Hematopoietic multipotent progenitor cell treated with erythropoietin and hydrocortisone succinate and interleukin-3 and kit ligand, for 17 days (in vitro differentiated cells): ENCODE measurements around the gene RPL7A.
"Not testable (repeated sequence)": the region's sequence is repeated elsewhere in the genome, so short reads cannot be mapped to it uniquely, and the experiment has no call there.

Experiments
- DNase-seq: peaks from one replicate; pipeline ENCODE4 v3.0.0-alpha.2; 2015; ENCODE audit warnings: low spot score

The RPL7A gene

DNA sequence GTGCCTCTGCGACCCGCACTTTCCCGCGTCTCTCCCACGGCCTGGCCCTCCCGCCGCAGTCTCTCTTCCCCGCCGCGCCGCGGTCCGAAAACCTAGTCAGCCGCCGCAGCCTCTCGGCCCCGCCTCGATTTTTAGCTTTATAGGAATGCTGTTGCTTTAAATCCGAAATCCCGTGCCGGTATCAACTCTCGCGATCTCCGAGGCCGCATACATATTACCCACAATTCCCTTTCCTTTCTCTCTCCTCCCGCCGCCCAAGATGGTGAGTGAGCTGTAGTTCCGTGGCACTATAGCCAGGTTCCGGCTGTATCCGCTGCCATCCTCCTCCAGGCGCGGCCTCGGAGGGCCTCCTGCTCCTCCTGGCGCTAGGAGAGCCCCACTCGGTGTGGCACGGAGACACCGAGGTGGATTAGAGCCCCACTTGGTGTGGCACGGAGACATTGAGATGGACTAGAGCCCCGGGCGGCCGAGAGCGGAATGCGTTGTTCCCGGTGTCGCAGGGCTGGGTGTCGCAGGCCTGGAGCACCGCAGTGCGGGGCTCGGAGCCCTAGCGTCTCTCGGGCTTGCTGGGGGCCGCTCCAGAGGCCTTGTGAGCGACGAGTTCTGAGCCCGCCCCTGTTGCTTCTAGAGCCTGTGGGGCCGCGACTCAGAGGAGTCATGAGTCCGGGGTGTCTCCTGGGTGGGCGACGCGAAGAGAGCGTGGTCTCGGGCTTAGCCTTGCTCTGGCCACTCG, at the start of gene RPL7A, which contains the start of gene MED22:
Gene RPL7A, plus strand, starts transcription at position 234 of the 733 bp plus-strand sequence. Its CDS starts 26 bp downstream, at position 260.
Gene MED22, minus strand, starts transcription at position 147 of the 733 bp plus-strand sequence. CDS start 1,469 bp downstream, outside the sequence.
- DNase-seq = peak; percentile 97

- not testable (repeated sequence) for DNase-seq
These were observed 48.0 kb upstream of the RPL7A start for GRCh38 chr9:133299996-133300395.

DNA sequence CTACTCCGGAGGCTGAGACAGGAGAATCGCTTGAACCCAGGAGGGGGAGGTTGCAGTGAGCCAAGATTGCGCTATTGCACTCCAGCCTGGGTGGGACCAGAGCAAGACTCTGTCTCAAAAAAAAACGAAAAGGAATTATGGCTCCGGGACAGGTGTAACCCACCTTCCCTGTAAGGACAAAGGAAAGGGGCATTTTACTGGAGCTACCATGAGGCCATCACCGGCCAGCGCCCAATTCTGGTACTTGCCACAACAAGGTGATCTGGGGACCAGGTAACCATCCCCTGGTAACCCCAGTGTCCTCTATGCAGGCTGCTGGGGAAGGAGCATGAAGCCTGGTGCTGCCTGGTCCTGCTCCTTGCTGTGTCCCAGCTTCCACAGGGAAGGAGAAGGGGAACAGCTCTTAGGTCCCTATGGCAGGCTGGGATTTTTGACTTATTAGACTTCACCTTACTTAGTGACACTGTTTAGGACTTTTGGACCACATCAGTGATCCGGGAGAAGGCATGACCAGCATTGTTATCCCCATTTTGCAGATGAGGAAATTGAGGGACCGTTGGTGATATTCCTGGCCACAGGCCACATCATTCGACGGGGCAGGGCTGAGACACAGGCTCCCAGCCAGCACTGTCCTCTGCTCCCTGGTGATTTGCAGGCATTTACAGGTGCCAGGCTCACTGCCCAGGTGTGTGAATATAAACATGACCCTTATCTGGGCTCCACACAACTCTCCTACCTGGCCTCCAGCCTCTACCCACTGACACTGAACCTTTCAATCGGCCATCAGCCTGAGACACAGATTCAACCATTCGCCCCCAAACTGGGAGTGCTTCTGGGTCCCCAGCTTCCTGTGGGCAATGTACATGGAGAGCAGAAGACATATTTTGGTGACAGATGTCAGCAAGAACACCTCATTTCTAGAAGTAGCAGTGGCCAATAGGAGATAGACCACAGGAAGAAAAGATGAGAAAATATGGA, 46.5 kb upstream of the RPL7A start:
- no peak for DNase-seq

- no peak for DNase-seq
These were observed 44.5 kb upstream of the RPL7A start for GRCh38 chr9:133303266-133304157.

DNA sequence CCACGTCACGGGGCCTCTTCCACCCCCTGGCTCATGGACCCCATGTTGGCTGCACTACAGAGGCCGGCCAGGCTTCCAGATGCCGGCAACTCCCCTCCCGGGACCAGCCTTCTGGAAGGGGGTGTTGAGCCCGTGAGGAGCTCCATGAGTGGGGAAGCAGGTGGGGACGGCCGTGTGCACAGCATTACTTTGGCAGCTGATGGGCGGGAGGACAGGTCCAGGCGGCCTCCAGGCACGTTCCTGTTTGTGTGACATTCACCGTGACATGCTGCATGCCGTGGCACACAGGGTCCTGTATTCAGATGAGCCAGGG, 43.9 kb upstream of the RPL7A start:
- DNase-seq = no peak

GRCh38 chr9:133304477-133305377, 43.3 kb upstream of the RPL7A start:
- no peak for DNase-seq

GRCh38 chr9:133305731-133306130, 42.3 kb upstream of the RPL7A start:
- no peak for DNase-seq

DNA sequence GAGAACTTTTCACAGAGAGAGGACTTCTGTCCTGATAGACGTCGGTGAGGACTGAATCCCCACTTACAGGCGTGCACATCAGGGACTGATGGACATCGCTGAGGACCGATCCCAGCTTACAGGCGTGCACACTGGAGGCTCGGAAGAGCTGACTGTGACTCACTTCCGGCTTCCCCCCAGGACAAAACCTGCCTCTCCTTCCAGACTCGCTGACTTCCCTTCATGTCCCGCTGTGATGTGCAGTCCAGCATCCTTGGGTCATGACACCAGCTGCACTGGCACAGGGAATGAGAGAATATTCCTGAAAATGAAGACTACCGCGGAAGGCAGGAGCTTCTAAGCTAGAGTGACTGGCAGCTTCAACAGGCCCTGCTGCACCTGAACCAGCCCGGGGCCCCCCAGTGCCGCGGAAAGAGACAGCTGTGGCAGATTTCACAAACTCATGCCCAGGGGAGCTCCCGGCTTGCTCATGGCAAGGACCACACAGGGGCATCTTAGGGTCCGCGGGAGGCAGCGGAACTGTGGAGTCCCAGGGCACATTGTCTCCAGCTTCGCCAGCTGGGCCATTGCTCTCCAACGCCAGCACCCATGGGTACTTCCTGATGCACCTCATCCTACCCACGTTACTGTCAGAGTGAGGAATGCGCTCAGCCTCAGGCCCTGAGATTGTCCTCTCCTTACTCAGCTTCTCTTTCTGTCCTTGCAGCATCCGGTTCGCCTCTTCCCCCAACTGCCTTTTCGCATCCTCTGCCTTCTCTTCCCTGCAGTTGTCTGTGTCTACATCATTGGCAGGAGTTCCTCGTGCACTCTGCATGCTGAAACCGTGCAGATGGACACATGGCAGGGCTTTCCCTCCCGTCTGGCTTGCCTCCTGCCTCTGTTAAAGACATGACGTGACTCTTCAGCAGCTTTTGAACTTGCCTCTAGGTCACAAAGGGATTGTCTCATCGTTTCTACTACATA, 41.5 kb upstream of the RPL7A start:
- no peak for DNase-seq

DNA sequence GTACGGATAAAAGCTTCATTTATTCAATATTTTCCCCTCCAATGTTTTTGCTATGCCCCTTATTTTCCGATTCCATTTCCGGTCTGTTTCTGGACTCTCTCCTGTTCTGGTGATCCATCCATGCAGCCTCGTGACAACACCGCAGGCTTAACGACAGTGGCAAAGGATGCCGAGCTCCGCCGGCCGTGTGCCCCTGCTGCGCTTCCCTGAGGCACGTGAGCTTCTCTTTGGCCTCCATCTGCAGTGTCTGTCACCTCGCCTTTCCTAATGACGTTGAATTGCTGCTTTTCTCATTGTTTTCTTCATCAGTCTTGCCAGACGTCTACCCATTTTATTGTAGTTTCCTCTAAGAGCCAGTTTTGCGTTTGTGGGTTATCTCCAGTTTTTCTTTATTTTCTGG, 40.7 kb upstream of the RPL7A start:
- no peak for DNase-seq

- DNase-seq = no peak
These were observed 38.4 kb upstream of the RPL7A start for GRCh38 chr9:133309608-133310007.

DNA sequence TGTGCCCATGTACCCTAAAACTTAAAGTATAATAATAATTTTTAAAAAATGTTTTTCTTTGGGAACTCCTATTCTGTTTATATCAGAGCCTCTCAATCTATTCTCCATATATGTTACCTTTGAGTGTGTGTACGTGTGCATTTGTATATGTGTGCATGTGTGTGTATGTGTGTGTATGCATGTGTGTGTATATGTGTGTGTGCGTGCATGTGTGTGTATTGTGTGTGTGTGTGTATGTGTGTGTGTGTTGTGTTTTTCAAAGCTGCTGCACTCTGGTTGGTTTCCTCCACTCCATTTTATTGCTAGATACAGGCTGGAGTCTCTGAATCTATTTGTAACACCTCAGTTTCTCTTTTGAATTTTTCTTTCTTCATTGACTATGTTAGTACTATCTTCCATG, 32.0 kb upstream of the RPL7A start:
- no peak for DNase-seq

GRCh38 chr9:133317551-133317950, 30.5 kb upstream of the RPL7A start:
- DNase-seq = not testable (repeated sequence)

- no peak for DNase-seq
These were observed 27.6 kb upstream of the RPL7A start for GRCh38 chr9:133320421-133320881.

- DNase-seq = no peak
These were observed 26.5 kb upstream of the RPL7A start for GRCh38 chr9:133321411-133321935.

GRCh38 chr9:133322701-133323100, 25.3 kb upstream of the RPL7A start:
- DNase-seq = no peak

DNA sequence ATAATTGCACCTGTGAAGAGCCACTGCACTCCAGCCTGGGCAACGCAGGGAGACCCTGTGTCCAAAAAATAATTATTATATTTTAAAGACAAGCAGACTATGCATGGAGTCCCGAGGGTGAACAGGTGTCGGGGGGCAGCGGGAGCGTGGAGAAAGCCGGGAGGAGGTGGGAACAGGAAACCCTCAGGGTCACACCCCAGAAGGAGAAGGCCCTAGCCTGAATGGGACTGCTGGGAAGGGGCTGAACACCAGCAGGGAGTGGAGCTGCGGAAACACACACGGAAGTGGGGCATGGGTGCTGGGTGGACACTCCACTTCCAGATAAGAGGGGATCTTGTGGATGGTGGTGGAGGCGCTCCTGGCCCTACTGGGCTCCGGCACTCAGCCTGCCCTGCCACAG, 24.8 kb upstream of the RPL7A start:
- no peak for DNase-seq

GRCh38 chr9:133323991-133324703, 23.9 kb upstream of the RPL7A start:
- DNase-seq = no peak

- DNase-seq = not testable (repeated sequence)
These were observed 21.0 kb upstream of the RPL7A start for GRCh38 chr9:133327021-133327420.
